Bone marrow (tissue), 2 donors: ENCODE results near the gene TGM4.

Source experiments
- DNase-seq, 2 donors: peaks; one replicate each; lab custom pipeline; 2025; lab: John Stamatoyannopoulos, UW

Gene TGM4

GRCh38 chr3:44954962-44955361, 80.6 kb downstream of the TGM4 start:
- peak; percentile 34 to 44 for DNase-seq

GRCh38 chr3:44955917-44956316, 81.5 kb downstream of the TGM4 start:
- no peak for DNase-seq

DNA sequence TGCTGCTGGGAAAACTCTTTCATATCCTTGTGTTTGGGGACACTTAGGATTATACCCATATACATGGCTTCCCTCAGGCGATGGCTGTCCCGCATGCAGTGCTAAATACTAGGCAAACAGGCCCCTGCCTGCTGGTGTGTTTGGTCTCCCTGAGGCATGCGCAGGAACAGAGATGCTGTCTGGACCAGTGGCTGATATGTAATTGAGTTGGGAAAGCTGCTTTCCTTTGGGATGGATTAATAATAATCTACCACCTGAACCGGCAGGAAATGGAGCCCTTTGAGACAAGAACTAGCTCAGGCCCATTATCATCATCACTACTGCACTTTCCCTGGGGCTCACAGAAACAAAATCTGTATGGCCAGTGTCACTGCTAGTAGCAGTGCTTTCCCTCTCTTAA, 83.6 kb downstream of the TGM4 start:
- no peak for DNase-seq

GRCh38 chr3:44958386-44958785, 84.0 kb downstream of the TGM4 start:
- DNase-seq, result no peak

DNA sequence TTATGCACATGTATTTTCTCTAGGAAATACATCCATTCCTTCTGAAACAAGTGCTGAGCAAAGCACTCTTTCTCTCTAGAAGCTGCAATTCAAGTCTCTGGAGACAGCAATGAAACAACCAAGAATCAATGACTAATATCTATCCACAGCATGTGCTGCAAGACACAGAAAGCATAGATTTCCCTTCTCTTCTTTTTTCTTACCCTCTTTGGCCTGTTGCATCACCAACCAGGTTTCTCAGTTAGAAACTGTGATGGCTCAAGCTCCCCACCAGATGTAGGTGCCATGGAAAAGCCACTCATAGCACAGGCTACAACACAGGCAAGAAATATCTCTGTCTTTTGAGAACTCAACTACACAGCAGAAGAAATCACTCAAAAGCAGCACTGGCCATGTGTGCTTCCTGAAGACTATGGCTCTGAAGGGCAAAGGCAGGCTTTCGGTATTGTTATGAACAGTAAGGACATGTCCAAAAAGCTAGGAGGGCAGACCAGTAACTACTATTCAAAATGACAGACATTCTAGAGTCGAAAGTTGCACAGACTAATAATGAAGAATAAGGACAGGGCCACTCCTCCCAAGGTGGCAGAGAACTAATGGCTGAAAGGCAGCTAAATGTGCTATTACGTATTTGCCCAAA, 86.1 kb downstream of the TGM4 start:
- no peak for DNase-seq

DNA sequence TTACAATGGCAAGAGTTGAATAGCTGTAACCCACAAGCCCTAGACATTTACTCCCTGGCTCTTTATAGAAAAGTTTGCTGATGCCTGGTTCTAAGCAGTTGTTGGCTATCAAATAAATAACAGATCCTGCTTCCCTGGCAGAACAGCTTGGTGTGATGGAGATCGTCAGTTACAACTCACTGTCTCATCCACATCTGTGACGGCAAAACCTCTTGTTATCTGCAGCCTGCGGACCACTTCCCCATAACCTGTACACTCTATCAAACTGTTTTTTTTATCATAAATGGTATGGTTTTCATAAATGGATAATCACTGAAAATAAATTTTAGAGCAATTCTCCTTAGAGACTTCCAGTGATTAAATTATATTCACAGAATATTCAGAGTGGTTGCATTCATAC, 87.5 kb downstream of the TGM4 start:
- DNase-seq, result no peak

GRCh38 chr3:44962621-44963393, 88.4 kb downstream of the TGM4 start:
- no peak for DNase-seq

DNA sequence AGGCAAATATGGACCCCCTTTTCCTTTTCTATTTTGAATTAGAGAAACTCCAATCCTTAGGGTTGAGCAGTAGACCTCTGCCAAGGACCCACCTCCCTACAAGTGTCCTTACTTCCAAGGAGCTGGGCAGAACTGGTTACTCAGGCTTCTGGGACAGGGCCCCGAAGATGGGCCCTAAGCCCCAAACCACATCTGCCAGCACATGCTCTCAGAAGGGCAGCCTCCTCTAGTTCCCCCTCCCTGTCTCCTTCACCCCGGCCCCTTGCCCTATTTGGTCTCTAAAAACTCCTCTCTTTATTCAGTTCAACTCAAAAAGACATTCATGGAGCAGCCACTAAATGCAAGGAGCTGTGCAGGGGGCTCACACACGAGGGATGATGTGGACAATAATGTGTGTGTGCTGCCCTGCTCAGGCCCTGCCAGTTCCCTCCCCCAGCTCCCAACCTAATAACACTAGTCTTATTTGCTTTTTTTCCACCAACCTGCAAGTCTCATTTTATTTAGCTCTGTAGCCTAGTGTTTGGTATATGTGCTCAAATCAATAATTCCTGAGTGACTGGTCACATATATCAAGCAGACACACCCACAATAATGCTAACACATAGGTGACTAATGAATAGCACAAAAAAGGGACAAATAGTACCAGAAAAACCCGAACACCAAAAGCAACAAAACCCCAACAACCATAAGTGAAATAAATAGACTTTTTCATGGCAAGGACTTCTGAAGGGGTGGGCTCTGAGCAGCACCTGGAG, 89.3 kb downstream of the TGM4 start:
- no peak for DNase-seq
